Stimulated activated CD8-positive, alpha-beta memory T cell treated with anti-CD3 and anti-CD28 coated beads, Interleukin-4, amount 100 ng/mL, for 48 hours (primary cell): Measurements from ENCODE around the gene SRXN1.
"Not testable (repeated sequence)": the region's sequence is repeated elsewhere in the genome, so short reads cannot be mapped to it uniquely, and the experiment has no call there.

ENCODE experiments used
- DNase-seq: peaks from one replicate; pipeline ENCODE4 v3.0.0-alpha.2; 2020

Gene SRXN1

DNA sequence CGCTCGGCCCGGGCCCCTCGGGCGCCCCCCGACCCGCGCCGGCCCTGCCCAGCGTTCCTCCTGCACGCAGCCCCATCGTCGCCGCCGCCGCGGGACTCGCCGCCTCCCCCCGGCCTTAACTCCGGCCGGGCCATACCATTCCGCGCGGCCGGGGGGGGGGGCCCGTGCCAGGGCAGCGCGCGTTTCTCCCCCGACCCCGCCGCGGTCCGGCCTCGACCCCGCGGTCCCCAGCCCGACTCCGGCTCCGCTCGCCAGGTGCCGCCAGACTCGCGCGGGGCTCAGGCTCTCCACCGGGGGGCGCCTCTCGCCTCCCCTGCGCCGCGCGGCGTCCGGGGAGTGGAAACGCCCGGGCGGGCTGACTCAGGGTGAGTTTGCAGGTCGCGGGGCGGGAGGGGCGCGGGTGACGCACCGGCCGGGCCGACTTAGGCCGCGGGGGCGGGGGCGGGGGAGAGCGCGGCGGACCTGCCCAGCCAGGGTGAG, at the start of gene SRXN1:
Gene SRXN1 (minus strand): TSS at position 91 of the 480 bp plus-strand sequence. CDS start 15 bp downstream, at position 76.
- peak; percentile 89 for DNase-seq

DNA sequence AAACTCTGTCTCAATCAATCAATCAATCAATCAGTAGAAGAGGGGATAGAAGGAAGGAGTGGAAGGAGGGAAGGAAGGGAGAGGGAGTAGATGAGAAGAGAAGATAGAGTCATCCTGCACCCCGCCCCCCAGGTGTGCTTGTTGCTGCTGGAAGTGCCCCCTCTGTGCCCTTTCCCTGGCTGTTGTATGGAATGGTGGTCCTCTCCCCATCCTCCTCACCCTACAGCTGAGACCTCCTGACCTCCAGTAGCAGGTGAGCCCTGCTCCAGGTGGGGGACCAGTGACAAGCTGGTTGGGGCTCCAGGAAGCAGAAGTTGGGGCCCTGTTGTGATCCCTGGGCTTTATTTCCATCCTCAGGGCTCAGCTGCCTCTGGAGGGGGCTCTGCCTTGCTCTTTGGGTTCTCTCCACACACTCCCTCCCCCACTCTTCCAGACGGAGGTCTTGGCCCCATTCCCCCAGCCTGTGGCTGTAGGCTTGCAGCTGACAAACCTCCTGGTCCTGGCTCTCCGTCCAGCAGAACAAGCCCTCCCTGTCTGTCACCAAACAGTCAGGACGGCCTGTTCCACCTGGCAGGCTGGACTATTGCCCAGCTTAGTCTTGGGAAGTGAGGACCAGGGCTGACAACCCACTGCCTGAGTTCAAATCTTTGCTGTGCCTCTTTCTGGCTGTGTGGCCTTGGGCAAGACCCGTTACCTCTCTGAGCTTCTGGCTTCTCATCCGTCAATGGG, 48.6 kb upstream of the SRXN1 start:
- DNase-seq = no peak

DNA sequence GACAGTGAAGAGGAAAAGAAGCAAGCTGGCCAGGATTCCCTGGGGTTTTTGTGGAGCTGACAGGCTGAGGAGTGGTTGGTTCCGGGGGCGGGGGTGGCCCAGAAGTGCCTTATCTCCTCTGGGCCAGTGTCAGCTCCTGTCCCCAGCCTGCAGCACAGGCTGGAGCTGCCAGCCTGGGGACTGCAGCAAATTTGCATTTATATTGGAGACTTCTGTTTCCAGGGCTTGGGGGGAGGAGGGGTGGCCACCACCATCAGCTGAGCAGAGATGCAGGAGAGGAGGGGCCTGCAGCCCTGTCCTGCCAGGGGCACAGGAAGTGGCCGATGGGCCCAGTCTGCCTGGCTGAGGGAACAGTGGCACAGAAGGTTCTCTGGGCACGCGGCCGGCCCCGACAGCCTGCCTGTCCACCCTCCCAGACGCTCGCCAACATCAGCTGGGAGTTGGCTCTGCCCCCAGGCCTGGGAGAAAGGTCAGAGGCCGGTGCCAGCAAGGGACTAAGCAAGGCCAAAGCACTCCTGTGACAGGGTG, 46.9 kb upstream of the SRXN1 start:
- DNase-seq = no peak

DNA sequence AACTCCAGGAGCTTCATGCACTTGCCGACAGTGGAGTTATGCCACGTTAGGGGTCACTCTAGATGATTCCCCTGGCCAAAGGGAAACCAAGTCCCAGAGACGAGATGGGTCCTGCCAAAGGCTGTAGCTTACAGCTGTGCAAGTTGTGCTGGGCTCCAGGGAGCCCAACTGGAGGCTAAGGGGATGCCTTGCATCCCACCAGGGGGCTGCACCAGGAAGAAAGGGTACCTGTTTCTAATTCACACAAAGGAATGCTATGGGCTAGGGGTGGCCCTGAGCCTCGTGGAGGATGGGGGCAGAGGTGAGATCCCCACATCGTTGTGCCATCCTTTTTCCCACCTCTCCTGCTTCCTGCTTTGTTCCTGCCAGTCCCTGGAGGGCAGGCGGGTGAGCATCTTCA, 46.3 kb upstream of the SRXN1 start:
- no peak for DNase-seq

DNA sequence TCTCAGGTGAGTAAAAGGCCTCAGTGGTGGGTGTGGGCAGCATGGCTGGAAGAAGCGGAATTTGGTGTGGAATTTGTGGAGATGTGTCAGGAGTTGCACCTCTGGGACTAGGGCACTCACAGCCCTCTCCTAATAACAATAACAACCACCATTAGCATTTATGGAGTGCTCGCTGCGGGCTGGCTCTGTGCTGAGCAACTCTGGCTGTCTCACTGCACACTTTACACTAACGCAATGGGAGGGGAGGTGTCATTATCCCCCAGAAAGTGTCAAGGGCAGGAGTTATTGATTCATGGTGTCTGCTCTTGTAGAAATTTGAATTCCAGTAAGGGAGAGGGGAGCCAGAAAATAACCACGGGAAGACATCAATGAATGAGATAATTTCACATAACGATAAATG, 45.3 kb upstream of the SRXN1 start:
- DNase-seq = no peak

DNA sequence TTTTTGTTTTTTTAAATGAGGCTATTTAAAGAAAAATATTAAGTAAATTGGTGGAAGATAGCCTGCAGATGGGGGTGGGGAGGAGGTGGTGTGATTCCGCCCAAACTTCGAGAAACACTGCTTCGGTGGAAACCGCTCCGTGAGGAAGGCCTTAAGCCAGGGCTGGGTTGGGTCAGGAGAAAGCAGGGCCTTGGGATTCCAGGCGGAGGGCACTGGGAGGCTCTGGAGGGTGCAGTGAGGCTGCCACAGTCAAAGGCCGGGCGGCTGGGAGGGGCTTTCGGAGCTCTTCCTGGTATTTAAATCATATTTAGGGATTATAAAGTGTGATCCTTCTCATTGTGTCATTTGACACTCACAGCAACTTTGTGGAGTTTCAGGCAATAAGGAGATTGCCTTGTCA, 44.8 kb upstream of the SRXN1 start:
- DNase-seq = no peak

DNA sequence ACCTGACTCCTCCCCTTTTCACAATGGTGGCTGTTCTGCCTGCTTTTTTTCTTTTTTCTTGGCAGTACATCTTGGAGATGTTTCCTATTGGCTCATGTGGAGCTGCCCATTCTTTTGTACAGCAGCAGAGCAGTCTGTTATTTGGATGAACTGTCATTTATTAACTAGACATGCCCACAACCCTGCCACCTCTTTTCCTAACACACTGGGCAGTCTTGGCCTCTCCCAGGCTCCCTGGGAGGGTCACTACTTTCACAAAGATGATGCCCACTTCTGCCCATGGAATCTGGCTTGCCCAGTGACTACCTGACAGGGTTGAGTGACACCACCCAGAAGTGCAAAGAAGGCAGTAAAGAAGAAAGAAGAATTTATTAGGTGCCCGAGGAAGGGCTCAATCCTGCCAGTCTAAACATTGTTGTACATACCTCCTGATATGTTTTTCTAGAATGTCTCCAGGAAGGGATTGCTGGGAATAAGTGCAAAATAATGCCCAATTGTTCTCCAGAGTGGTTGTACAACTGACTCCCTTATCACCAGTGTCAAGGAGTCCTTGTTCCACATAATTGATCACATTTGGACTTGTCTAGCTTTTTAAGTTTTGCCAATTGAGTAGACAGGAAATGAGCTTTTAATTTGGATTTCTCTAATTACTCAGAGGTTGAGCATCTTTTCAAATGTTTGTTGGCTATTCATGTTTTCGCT, 42.3 kb upstream of the SRXN1 start:
- DNase-seq = no peak

DNA sequence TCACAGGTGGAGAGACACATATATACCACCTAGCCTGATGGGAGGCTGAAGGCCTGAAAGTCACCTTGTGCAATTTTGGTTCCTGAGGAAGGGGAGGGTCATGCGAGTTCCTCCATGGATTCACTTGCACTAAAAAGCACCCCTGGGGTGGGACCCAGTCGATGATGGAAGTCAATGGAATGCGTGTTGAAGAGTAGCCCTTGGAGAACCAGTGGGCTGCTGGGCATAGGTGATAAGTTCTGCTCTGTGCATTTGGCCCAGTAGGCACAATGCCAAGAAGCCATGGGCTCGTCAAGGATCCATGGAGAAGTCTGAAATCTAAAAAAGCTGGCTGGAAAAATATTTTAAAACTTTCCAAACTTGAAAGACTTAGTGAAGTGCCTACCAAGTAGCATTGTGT, 41.5 kb upstream of the SRXN1 start:
- no peak for DNase-seq

DNA sequence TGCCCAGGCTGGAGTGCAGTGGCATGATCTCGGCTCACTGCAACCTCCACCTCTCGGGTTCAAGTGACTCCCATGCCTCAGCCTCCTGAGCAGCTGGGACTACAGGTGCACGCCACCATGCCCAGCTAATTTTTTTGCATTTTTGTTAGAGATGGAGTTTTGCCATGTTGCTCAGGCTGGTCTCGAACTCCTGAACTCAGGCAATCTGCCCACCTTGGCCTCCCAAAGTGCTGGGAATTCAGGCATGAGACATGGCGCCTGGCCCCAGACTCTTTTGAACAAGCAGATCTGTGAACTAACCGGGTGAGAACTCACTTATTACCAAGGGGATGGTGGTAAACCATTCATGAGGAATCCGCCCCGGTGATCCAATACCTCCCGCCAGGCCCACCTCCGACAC, 40.8 kb upstream of the SRXN1 start:
- not testable (repeated sequence) for DNase-seq

DNA sequence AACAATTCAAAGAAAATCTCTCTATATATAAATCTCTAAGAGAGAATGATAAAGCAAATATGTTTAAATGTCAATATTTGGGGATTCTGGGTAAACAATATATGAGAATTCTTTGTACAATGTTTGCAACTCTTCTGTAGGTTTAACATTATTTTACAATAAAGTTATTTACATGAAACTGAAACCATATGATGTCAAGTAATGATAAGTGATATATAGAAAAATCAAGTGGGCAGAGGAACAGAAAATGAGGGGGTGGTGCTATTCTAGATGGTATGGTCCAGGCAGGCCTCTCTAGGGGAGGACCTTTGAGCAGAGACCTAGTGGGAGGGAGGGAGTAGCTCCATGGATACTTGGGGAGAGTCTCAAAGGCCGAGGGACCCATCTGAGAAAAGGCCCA, 39.0 kb upstream of the SRXN1 start:
- DNase-seq = no peak

DNA sequence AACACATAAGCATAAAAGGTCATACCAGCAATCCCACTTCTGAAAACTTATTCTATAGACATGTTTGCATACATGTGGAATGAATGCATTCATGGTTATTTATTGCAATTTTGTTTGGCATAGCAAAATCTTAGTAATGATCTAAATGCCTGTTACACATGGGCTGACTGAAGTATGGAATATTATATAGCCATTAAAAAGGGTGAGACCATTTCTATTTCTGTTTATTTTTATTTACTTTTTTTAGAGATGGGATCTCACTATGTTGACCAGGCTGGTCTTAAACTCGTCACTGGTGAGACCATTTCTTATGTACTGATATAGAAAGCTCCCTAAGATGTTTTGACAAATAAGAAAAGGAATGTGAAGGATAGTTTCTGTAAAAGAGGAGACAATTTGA, 36.9 kb upstream of the SRXN1 start:
- no peak for DNase-seq

DNA sequence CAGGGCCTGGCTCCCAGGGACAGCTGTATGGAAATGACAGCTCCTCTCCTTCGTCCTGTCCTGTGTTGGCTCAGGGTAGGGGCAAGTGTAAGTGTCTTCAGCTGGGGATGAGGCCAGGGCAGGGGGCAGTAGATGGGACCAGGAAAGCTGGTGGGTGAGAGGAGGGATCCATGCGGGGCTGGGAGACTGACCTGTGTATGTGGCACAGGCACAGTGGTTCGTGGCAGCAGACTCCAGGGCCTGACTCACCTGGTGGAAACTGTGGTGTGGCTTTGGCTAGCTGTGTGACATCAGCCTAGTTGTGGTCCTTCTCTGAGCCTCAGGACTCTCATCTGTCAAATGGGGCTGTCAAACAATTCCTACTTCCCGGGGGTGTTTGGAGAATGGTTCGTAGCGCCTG, 36.3 kb upstream of the SRXN1 start:
- DNase-seq = no peak

DNA sequence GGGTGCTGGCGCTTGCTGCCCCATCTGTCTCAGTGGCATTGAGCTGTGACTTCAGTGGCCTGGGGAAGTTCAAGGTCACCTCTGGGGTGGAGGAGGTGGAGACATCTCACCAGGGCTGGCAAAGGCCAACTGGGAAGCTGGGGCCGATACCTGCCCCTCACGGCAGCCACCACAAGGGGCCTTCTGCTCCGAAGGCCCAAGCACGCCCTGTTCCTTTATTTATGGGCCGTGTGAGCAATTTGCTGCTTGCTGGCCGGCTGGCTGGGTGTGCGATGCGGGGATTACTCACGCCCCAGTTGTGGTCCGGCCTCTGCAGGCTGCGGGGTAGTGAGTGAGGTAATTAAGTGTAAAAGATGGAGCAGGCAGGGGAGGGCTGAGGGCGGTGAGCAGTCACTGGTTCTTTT, 35.8 kb upstream of the SRXN1 start:
- DNase-seq = no peak

DNA sequence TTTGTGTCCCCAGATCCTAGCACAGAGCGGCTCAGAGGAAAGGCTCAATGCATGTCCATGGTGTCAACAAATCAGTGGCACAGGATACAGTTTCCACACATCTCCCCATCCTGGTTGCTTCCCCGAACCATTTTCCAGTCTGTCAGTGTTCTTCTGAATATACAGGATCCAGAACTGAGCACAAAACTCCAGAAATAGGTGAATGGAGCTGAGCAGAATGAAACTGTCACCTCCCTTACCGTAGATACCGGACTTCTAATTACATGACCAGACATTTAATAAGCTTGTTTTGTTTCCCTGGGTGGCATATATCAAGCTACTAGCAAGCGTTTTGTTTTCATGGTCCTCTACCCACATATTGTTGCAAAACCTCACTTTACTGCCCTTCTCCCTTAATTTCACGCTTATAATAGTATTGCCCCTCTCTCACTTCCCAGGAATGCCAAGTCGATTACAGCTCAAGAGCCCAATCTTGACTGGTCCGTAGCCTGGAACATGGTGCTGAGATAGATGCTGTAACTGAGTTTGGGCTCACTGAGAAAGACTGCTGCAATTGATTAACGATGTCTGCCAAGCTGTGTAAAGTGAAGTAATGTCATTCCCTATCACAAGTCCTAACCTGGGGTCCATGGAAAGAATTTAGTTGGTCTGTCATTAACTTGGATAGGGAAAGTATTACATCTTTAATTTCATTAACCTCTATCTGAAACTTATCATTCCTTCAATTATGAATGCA, 34.6 kb upstream of the SRXN1 start:
- no peak for DNase-seq

DNA sequence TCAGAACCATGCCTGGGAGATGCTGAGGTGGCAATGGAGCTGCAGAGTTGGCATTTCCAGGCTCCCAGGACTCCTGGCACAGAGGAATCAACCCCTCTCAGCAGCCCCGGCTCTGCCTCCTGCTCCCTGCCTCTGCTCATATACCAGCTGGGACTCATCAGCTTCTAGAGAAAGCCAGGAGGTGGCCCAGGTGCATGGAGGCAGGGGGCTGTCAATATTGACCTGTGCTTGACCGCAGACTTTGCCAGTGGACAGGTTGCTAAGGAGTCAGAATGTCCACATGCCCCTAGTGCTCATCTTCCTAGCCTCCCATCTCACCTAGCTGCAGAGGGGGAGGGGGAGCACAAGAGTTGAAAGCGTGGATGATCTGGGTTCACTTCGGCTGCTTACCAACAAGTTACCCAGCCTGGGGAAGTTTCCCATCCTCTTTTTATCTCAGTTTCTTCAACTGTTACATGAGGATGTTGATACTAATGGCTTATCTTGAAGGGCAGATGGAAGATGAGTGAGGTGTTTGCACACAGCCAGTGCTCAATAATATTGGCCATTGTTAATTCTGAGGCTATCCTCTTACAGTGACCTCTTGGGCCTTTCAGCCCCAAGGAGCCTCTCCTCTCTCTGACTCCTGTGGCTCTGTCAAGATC, 31.8 kb upstream of the SRXN1 start:
- no peak for DNase-seq

DNA sequence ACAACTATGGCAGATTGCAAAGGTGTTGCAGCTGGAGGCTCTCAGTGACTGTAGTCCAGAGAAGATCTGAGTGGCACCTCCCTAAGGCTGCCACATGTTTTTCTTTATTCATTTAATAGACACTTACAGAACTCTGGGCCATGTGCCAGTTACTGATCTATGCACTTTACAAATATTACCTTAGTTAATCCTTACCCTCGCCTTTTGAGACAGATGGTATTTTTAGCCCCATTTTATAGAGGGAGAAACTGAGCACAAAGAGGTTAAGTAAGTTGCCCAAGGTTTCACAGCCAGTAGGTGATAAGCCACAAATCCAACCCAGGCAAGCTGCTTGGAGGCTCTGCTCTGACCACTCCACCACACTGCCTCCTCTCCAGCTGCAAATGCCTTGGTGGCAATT, 29.1 kb upstream of the SRXN1 start:
- DNase-seq = no peak

DNA sequence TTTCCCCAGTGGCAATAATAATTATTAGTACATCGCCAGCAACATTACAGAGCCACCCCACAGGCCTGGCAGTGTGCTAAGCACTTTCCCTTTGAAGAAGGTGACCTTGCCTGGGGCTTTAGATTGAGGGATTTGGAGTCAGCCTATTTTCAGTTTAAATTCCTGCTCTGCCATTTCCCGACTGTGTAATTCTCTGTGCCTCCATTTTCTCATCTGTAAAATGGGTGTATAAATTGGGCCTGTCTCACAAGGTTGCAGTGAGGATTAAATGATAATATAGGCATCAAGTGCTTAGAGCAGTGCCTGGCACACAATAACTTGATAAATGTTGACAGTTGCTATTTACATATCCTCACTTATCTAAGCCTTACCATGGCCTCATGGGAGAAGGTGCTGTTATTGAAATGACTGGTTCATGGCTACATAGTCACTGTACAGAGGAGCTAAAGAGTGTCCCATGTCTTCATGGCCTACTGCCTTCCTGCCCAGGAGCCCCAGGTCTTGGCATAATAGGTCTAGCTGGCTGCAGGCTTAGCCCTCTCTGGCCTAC, 27.7 kb upstream of the SRXN1 start:
- no peak for DNase-seq

DNA sequence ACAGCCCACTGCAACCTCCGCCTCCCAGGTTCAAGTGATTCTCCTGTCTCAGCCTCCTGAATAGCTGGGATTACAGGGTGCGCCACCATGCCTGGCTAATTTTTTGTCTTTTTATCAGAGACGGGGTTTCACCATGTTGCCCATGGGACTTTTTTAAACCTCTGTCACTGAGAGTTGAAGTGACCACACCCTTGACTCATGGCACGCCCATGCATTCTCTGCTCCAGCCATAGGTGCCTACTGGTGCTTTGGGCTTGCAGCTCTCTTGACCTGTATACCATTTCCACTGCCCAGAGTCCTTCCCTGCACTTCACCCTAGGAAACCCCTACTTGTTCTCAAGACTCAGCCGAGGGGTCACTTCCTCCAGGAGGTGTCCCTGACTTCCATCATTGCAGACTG, 25.0 kb upstream of the SRXN1 start:
- no peak for DNase-seq

DNA sequence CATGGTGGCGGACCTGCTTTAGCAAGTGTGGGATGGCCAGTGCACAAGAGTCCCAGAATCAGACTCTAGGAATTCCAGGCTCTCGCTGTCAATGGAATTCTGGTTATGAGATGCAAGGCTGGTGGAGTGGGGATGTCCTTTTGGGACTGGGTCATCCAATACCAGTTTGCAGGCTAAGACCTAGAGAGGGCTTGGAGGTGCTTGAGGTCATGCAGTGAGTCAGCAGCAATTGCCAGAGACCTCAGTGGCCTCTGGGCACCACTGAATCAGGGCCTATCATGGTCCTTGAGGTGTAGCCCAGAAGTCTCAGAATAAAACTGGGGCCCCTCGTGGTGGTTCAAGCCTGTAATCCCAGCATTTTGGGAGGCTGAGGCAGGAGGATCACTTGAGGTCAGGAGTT, 24.0 kb upstream of the SRXN1 start:
- DNase-seq = no peak

DNA sequence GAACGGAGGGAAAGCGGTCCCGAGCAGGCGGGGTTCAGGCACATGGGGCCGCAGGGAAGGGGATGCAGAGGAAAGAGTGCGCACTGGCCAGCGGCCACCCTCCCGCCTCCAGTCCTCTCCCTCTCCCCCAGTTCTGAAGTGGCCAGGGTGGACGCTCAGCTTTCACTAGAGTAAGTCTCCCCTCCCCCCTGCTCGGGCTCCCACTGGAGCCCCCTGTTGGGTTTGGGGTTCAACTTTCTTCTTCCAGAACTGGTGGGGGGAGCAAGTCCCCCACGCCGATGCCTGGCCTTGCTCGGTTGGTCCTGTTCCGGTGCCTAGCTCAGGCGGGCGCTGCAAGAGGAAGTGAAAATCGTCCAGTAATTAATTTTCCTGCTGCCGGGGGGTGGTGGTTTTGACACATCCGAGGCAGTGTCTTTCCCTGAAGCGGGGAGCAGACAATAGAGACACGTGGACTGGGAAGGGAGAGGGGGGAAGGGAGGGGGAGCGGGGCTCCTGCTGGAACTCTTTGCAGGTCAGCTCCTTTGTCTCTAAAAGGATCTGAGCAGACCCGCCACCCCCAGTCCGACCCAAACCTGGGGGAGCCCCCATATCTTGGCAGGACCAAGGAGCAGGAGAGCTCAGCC, 23.4 kb upstream of the SRXN1 start:
- no peak for DNase-seq

DNA sequence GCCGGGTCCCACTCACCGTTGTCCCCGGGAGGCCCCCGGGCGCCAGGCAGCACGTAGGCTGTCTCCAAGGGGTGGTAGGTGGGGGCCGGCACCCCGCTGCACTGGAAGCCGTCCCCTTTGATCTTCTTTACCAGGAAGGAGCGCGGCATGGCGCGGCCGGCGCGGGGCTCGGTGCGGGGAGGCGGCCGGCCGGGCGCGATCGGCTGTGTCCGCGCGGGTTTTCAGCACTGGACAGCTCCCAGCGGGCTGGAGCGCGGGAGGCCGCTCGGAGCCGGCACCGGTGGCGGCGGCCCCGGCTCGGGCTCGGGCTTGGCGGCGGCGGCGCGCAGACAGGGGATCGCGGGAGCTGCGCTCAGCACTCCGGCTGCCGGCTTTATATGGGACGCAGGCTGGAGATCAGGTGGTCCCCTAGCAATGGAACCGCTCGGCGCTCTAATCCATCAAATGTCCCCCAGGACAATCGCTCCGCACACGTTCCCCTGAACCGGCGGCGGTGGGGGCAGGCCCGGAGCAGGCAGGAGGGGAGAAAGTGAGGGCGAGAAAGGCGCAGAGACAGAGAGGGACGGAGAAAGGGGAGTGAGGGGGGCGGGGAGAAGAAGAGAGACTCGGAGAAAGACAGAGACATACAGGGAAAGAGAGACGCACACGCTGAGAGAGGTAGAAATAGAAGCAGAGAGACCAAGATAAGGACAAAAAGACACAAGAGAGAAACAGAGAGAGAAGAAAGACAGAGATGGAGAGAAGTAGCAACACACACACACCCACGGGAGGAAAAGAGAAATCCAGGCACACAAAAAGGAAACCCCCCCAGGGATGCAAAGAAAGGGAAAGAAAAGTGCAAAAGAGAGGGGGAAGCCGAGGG, 22.7 kb upstream of the SRXN1 start, which contains the start of gene SCRT2:
Gene SCRT2 (minus strand): TSS at position 350 of the 862 bp plus-strand sequence. CDS start 201 bp downstream, at position 149.
- peak; percentile 80 for DNase-seq
